GM11168 (cell line): ENCODE measurements around the gene UBC.

ENCODE experiments used
- in situ Hi-C: fragments of 300-500 bp; cut with MboI; formaldehyde crosslinking; loops from one replicate; pipeline ENCODE4 v1.12.0; 2022; ENCODE audit warnings: low sequenced_read_pairs; ENCODE audit not compliant: unreplicated experiment

UBC gene

GRCh38 chr12:124867401-124867930, 47.0 kb downstream of the UBC start:
- in situ Hi-C loops, result no loop called here

GRCh38 chr12:124866883-124867400, 47.5 kb downstream of the UBC start:
- in situ Hi-C loops, result no loop called here

- in situ Hi-C loops, result no loop called here
Observed at GRCh38 chr12:124866195-124866882, 48.1 kb downstream of the UBC start.

- in situ Hi-C loops, result no loop called here
Observed at GRCh38 chr12:124865728-124866127, 48.7 kb downstream of the UBC start.

GRCh38 chr12:124864326-124864752, 50.1 kb downstream of the UBC start:
- in situ Hi-C loops, result no loop called here

GRCh38 chr12:124863416-124864325, 50.8 kb downstream of the UBC start, which contains the start of gene SCARB1:
SCARB1 (minus strand) TSS chr12:124863864; CDS start chr12:124863720, 144 bp downstream.
- in situ Hi-C loops, result no loop called here

- in situ Hi-C loops, result no loop called here
Observed at GRCh38 chr12:124862768-124863415, 51.6 kb downstream of the UBC start.

GRCh38 chr12:124861898-124862676, 52.4 kb downstream of the UBC start:
- in situ Hi-C loops, result no loop called here
